ENCODE results near the gene PTPN20. TPM values are rescaled to one million over a fixed set of nuclear protein-coding genes. Genes with fewer than 3 reads are reported as not detected.
"Not testable (repeated sequence)": the region's sequence is repeated elsewhere in the genome, so short reads cannot be mapped to it uniquely, and the experiment has no call there.

Gene PTPN20
- total RNA-seq = 3.7 TPM

DNA sequence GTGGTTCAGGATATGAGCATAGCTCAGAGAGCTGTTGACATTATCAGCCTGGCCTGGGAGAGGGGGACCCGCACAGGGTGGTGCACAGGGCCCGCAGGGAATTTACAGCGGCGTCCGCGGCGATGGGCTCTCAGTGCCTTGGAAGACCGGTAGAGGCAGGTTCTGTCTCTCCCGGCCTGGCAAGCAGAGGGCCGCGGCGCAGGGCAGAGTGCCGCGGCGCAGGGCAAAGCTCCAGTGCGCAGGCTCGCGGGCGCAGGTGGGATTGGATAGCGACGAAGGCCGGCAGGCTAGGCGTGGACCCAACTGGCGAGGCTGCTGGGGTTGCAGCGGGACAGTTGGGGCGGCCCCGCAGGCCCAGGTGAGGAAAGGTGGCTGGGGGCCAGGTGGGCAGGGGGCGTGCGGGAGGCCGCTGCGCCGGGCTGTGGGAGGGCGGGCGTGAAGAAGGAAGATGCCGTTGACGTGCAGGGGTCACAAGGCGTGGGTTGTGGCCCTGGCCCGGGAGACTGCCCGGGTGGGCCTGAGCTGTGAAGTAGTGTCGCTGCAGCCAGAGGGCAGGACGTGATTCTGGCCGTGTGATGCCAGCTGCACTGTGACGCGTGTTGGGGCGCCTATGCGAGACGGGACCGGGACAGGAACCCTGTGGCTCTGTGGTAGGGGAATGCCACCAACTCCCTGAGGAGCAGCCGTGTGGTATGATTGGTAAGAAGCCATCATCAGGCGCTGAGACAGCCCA is at the start of gene PTPN20:
TSS of gene PTPN20 (plus strand) at position 285 of the 733 bp plus-strand sequence. CDS start 21,072 bp downstream, outside the sequence.
- not testable (repeated sequence) for H3K4me1 ChIP-seq (ENCODE audit: control insufficient read depth in 3 of 3, insufficient read depth in 3 of 3, low read length in 3 of 3); H3K27me3 ChIP-seq (ENCODE audit: control insufficient read depth in 3 of 3, insufficient read depth in 3 of 3, low read length in 3 of 3); H3K4me3 ChIP-seq (ENCODE audit: low read length in 3 of 3); H3K36me3 ChIP-seq (ENCODE audit: control insufficient read depth in 3 of 3, insufficient read depth in 3 of 3, low read length in 3 of 3); H3K9ac ChIP-seq (ENCODE audit: low read depth in 1 of 3, low read length in 3 of 3); H3K27ac ChIP-seq (ENCODE audit: low read depth, low read length); H3K9me3 ChIP-seq (ENCODE audit: control insufficient read depth in 3 of 3, low read length in 3 of 3)

- H3K27me3 ChIP-seq (ENCODE audit: control insufficient read depth in 3 of 3, insufficient read depth in 3 of 3, low read length in 3 of 3); H3K9me3 ChIP-seq (ENCODE audit: control insufficient read depth in 3 of 3, low read length in 3 of 3); H3K4me3 ChIP-seq (ENCODE audit: low read length in 3 of 3); H3K4me1 ChIP-seq (ENCODE audit: control insufficient read depth in 3 of 3, insufficient read depth in 3 of 3, low read length in 3 of 3); H3K36me3 ChIP-seq (ENCODE audit: control insufficient read depth in 3 of 3, insufficient read depth in 3 of 3, low read length in 3 of 3); H3K9ac ChIP-seq (ENCODE audit: low read depth in 1 of 3, low read length in 3 of 3); H3K27ac ChIP-seq (ENCODE audit: low read depth, low read length): not testable (repeated sequence)
Observed at GRCh38 chr10:46869716-46870115, 41.5 kb upstream of the PTPN20 start.

DNA sequence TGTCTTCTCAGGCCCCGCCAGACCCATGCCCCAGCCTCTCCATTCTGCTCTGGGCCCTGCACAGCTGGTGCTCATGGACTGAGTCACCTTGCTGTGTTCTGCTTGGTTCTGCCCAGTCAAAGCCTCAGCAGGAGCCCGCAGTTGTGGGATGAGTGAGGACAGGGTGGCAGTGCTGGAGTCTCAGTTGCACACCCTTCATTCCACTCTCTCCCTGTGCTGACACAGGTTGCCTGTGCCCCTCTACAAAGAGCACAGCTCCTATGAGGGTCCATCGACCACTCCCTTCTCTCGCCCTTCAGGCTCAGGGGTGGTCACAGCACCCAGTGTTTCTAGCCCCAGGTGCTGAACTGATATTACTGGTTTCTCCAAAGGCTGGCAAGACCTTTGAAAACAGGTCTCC is 39.6 kb upstream of the PTPN20 start:
- H3K4me1 ChIP-seq (ENCODE audit: control insufficient read depth in 3 of 3, insufficient read depth in 3 of 3, low read length in 3 of 3); H3K27me3 ChIP-seq (ENCODE audit: control insufficient read depth in 3 of 3, insufficient read depth in 3 of 3, low read length in 3 of 3); H3K9me3 ChIP-seq (ENCODE audit: control insufficient read depth in 3 of 3, low read length in 3 of 3); H3K9ac ChIP-seq (ENCODE audit: low read depth in 1 of 3, low read length in 3 of 3); H3K27ac ChIP-seq (ENCODE audit: low read depth, low read length); H3K4me3 ChIP-seq (ENCODE audit: low read length in 3 of 3); H3K36me3 ChIP-seq (ENCODE audit: control insufficient read depth in 3 of 3, insufficient read depth in 3 of 3, low read length in 3 of 3): not testable (repeated sequence)

DNA sequence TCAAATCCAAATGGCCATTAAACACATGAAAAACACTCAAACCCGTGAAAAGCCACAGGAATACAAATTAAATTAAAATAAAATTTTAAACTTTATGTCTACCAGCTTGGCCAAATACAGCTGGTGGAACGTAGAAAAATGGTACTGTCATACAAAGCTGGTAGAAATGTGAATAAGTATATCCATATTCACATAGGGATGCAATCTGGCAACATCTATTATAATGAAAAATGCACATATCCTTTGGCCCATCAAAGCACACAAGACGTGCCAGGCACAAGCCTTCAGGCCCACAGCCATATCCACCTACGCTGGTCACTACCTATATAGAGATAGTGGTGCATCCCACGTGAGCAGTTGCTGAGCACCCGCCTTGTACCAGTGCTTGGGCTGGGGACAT is 35.9 kb upstream of the PTPN20 start:
- not testable (repeated sequence) for H3K27ac ChIP-seq (ENCODE audit: low read depth, low read length); H3K9ac ChIP-seq (ENCODE audit: low read depth in 1 of 3, low read length in 3 of 3); H3K9me3 ChIP-seq (ENCODE audit: control insufficient read depth in 3 of 3, low read length in 3 of 3); H3K36me3 ChIP-seq (ENCODE audit: control insufficient read depth in 3 of 3, insufficient read depth in 3 of 3, low read length in 3 of 3); H3K4me1 ChIP-seq (ENCODE audit: control insufficient read depth in 3 of 3, insufficient read depth in 3 of 3, low read length in 3 of 3); H3K4me3 ChIP-seq (ENCODE audit: low read length in 3 of 3); H3K27me3 ChIP-seq (ENCODE audit: control insufficient read depth in 3 of 3, insufficient read depth in 3 of 3, low read length in 3 of 3)

DNA sequence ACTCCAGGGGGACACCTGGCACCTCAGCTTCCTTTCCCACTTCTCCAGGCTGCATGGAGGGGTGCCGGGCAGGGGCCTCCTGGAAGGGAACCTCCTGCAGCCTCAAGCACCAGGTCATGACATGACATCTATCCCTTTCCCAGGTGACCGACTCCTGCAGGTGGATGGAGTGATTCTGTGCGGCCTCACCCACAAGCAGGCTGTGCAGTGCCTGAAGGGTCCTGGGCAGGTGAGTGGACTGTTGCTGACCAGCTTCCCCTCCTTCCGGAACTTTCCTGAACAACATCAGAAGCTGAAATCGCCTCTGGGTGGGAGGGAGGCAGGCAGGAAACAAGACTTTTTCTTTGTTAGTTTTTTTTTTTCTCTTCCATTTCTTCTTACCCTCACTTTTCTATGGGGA is 34.5 kb upstream of the PTPN20 start:
- not testable (repeated sequence) for H3K9ac ChIP-seq (ENCODE audit: low read depth in 1 of 3, low read length in 3 of 3); H3K4me1 ChIP-seq (ENCODE audit: control insufficient read depth in 3 of 3, insufficient read depth in 3 of 3, low read length in 3 of 3); H3K4me3 ChIP-seq (ENCODE audit: low read length in 3 of 3); H3K27ac ChIP-seq (ENCODE audit: low read depth, low read length); H3K9me3 ChIP-seq (ENCODE audit: control insufficient read depth in 3 of 3, low read length in 3 of 3); H3K27me3 ChIP-seq (ENCODE audit: control insufficient read depth in 3 of 3, insufficient read depth in 3 of 3, low read length in 3 of 3); H3K36me3 ChIP-seq (ENCODE audit: control insufficient read depth in 3 of 3, insufficient read depth in 3 of 3, low read length in 3 of 3)

DNA sequence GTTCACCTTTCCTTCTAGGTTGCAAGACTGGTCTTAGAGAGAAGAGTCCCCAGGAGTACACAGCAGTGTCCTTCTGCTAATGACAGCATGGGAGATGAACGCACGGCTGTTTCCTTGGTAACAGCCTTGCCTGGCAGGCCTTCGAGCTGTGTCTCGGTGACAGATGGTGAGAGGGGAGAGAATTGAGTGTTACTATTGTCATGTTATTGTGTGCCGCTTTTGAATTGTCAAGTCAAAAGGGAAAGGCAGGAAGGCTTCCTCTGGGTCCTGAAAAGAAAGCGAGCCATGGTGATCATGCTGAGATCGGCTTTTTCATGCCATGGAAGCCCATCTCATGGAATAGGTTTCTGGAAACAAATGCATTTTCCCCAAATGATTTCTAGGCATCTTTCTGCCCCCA is 32.5 kb upstream of the PTPN20 start:
- H3K4me1 ChIP-seq (ENCODE audit: control insufficient read depth in 3 of 3, insufficient read depth in 3 of 3, low read length in 3 of 3); H3K27ac ChIP-seq (ENCODE audit: low read depth, low read length); H3K4me3 ChIP-seq (ENCODE audit: low read length in 3 of 3); H3K9me3 ChIP-seq (ENCODE audit: control insufficient read depth in 3 of 3, low read length in 3 of 3); H3K27me3 ChIP-seq (ENCODE audit: control insufficient read depth in 3 of 3, insufficient read depth in 3 of 3, low read length in 3 of 3); H3K36me3 ChIP-seq (ENCODE audit: control insufficient read depth in 3 of 3, insufficient read depth in 3 of 3, low read length in 3 of 3); H3K9ac ChIP-seq (ENCODE audit: low read depth in 1 of 3, low read length in 3 of 3): not testable (repeated sequence)

- H3K27me3 ChIP-seq (ENCODE audit: control insufficient read depth in 3 of 3, insufficient read depth in 3 of 3, low read length in 3 of 3); H3K4me1 ChIP-seq (ENCODE audit: control insufficient read depth in 3 of 3, insufficient read depth in 3 of 3, low read length in 3 of 3); H3K4me3 ChIP-seq (ENCODE audit: low read length in 3 of 3); H3K36me3 ChIP-seq (ENCODE audit: control insufficient read depth in 3 of 3, insufficient read depth in 3 of 3, low read length in 3 of 3); H3K9ac ChIP-seq (ENCODE audit: low read depth in 1 of 3, low read length in 3 of 3); H3K27ac ChIP-seq (ENCODE audit: low read depth, low read length); H3K9me3 ChIP-seq (ENCODE audit: control insufficient read depth in 3 of 3, low read length in 3 of 3): not testable (repeated sequence)
Observed at GRCh38 chr10:46890813-46891611, 20.2 kb upstream of the PTPN20 start.

DNA sequence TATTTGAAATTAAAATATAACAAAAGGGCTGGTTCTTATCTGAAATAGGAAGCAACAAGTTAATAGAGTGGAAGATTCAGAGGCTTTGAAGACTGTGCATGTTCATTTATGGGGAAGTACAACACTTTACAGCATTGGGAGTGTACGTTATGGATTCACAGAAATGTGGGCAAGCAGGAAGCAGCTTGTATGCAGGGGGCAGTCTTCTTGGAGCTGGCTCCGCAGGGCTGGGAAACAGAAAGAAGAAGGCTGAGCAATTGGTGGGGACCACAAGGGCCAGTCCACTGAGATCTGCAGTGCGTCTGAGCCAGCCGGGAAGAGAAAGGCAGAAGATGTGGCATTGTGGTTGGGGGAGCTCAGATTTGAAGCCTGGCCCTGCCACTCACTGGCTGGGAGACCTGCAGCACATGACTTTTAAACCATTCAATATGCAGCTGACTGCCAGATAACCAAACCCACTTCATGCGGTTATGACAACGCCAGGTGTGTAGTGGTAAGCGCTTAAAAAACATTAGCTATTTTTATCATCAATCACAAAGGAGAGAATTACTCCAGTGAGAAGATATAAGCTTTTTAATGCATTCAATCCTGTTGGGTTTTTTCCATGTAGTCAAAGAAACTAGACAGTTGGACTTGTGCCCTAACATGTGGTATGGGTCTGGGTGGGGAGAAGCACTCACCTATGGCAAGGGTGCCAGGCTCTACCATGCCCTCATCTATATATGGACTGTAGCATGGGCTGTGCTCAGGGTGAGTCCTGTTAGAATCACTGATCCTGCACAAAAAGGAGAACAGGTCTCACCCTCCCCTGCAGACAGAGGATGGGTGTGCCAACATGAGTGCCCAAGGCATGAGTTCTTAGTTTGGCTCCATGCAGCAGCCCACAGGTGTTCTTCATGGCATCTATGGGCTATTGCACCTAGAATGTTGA is 14.2 kb upstream of the PTPN20 start:
- not testable (repeated sequence) for H3K4me1 ChIP-seq (ENCODE audit: control insufficient read depth in 3 of 3, insufficient read depth in 3 of 3, low read length in 3 of 3); H3K27ac ChIP-seq (ENCODE audit: low read depth, low read length); H3K27me3 ChIP-seq (ENCODE audit: control insufficient read depth in 3 of 3, insufficient read depth in 3 of 3, low read length in 3 of 3); H3K36me3 ChIP-seq (ENCODE audit: control insufficient read depth in 3 of 3, insufficient read depth in 3 of 3, low read length in 3 of 3); H3K9ac ChIP-seq (ENCODE audit: low read depth in 1 of 3, low read length in 3 of 3); H3K9me3 ChIP-seq (ENCODE audit: control insufficient read depth in 3 of 3, low read length in 3 of 3); H3K4me3 ChIP-seq (ENCODE audit: low read length in 3 of 3)

DNA sequence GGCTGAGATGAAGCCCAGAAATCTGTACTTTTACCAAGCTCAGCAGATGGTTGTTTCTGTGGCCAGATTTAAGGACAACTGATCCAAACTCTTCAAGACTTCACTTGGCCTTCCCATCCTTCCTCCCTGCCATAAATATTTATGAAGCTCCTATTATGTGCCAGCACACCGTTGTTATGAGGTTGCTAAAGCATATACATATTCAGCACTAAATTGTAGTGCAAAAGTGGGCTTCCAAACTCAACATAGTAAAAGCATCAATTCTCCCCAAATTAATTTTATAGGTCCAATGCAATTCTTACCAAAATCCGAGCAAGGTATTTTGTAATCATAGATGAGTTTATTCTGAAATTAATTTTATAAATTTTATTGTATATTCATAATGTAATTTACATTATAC is 10.0 kb upstream of the PTPN20 start:
- H3K9ac ChIP-seq (ENCODE audit: low read depth in 1 of 3, low read length in 3 of 3); H3K36me3 ChIP-seq (ENCODE audit: control insufficient read depth in 3 of 3, insufficient read depth in 3 of 3, low read length in 3 of 3); H3K4me3 ChIP-seq (ENCODE audit: low read length in 3 of 3); H3K4me1 ChIP-seq (ENCODE audit: control insufficient read depth in 3 of 3, insufficient read depth in 3 of 3, low read length in 3 of 3); H3K27me3 ChIP-seq (ENCODE audit: control insufficient read depth in 3 of 3, insufficient read depth in 3 of 3, low read length in 3 of 3); H3K27ac ChIP-seq (ENCODE audit: low read depth, low read length); H3K9me3 ChIP-seq (ENCODE audit: control insufficient read depth in 3 of 3, low read length in 3 of 3): not testable (repeated sequence)

- H3K27me3 ChIP-seq (ENCODE audit: control insufficient read depth in 3 of 3, insufficient read depth in 3 of 3, low read length in 3 of 3); H3K9ac ChIP-seq (ENCODE audit: low read depth in 1 of 3, low read length in 3 of 3); H3K9me3 ChIP-seq (ENCODE audit: control insufficient read depth in 3 of 3, low read length in 3 of 3); H3K36me3 ChIP-seq (ENCODE audit: control insufficient read depth in 3 of 3, insufficient read depth in 3 of 3, low read length in 3 of 3); H3K4me1 ChIP-seq (ENCODE audit: control insufficient read depth in 3 of 3, insufficient read depth in 3 of 3, low read length in 3 of 3); H3K4me3 ChIP-seq (ENCODE audit: low read length in 3 of 3); H3K27ac ChIP-seq (ENCODE audit: low read depth, low read length): not testable (repeated sequence)
Observed at GRCh38 chr10:46903874-46904273, 7.4 kb upstream of the PTPN20 start.

All from skeletal muscle tissue (tissue), 4 donors.